Astrocyte (in vitro differentiated cells and primary cell): ENCODE results near the gene ST3GAL4. TPM values are rescaled to one million over a fixed set of nuclear protein-coding genes. Genes with fewer than 3 reads are reported as not detected.

ENCODE experiments used
- DNase-seq: peaks from one replicate; pipeline ENCODE4 v3.0.0-alpha.2; 2010; ENCODE audit warnings: low read depth
- FAIRE-seq: peaks from 2 replicates; lab custom pipeline; 2011; peaks lifted over from hg19 to GRCh38; lab: Jason Lieb, UNC
- H2AFZ ChIP-seq: 2 replicates; pipeline ENCODE4 v1.6.0; 2012; ENCODE audit warnings: low read depth, low read length, inconsistent platforms
- H3K27ac ChIP-seq: 2 replicates; pipeline ENCODE4 v1.5.1; 2011; ENCODE audit warnings: low read depth, low read length, inconsistent platforms
- H3K27me3 ChIP-seq: 2 replicates; pipeline ENCODE4 v1.6.0; 2011; ENCODE audit warnings: low read length, inconsistent platforms; ENCODE audit not compliant: insufficient read depth
- H3K36me3 ChIP-seq: 2 replicates; pipeline ENCODE4 v1.5.1; 2011; ENCODE audit warnings: low read length, inconsistent platforms; ENCODE audit not compliant: insufficient read depth
- H3K4me1 ChIP-seq: 2 replicates; pipeline ENCODE4 v1.5.1; 2011; ENCODE audit warnings: low read length, inconsistent platforms; ENCODE audit not compliant: insufficient read depth
- H3K4me2 ChIP-seq: 2 replicates; pipeline ENCODE4 v1.6.0; 2012; ENCODE audit warnings: low read length, inconsistent platforms
- H3K4me3 ChIP-seq: 2 replicates; pipeline ENCODE4 v1.5.1; 2011; ENCODE audit warnings: low read depth, mild to moderate bottlenecking, low read length, inconsistent platforms; ENCODE audit not compliant: insufficient read depth
- H3K79me2 ChIP-seq: 2 replicates; pipeline ENCODE4 v1.6.0; 2012; ENCODE audit warnings: mild to moderate bottlenecking, low read length, inconsistent platforms; ENCODE audit not compliant: insufficient read depth
- H3K9ac ChIP-seq: 2 replicates; pipeline ENCODE4 v1.6.0; 2012; ENCODE audit warnings: mild to moderate bottlenecking, low read length, inconsistent platforms
- H3K9me3 ChIP-seq: 2 replicates; pipeline ENCODE4 v1.5.1; 2012; ENCODE audit warnings: low read depth, mild to moderate bottlenecking, low read length, inconsistent platforms; ENCODE audit not compliant: insufficient read depth
- H4K20me1 ChIP-seq: 2 replicates; pipeline ENCODE4 v1.6.0; 2012; ENCODE audit warnings: low read length, inconsistent platforms; ENCODE audit not compliant: insufficient read depth
- H3K27ac Mint-ChIP-seq: one replicate; pipeline ENCODE4 v1.8.0; 2021; ENCODE audit warnings: mild to moderate bottlenecking, mixed read lengths; ENCODE audit not compliant: unreplicated experiment
- H3K27me3 Mint-ChIP-seq: one replicate; pipeline ENCODE4 v1.8.0; 2021; ENCODE audit warnings: low read depth, mixed read lengths; ENCODE audit not compliant: unreplicated experiment
- H3K36me3 Mint-ChIP-seq: one replicate; pipeline ENCODE4 v1.8.0; 2021; ENCODE audit warnings: low read depth, mixed read lengths; ENCODE audit not compliant: unreplicated experiment
- H3K4me1 Mint-ChIP-seq: one replicate; pipeline ENCODE4 v1.8.0; 2021; ENCODE audit warnings: low read depth, mixed read lengths; ENCODE audit not compliant: unreplicated experiment
- H3K4me3 Mint-ChIP-seq: one replicate; pipeline ENCODE4 v1.8.0; 2021; ENCODE audit warnings: mild to moderate bottlenecking, moderate library complexity, mixed read lengths; ENCODE audit not compliant: unreplicated experiment
- H3K9me3 Mint-ChIP-seq: one replicate; pipeline ENCODE4 v1.8.0; 2021; ENCODE audit warnings: mild to moderate bottlenecking, mixed read lengths; ENCODE audit not compliant: unreplicated experiment
- CTCF ChIP-seq: IDR thresholded peaks from 2 replicates; pipeline ENCODE4 v1.5.1; 2011; ENCODE audit warnings: low read depth, mild to moderate bottlenecking, inconsistent platforms, low read length, moderate library complexity; ENCODE audit not compliant: insufficient read depth
- EZH2 ChIP-seq: IDR thresholded peaks from 2 replicates; pipeline ENCODE4 v1.6.1; 2012; ENCODE audit warnings: mild to moderate bottlenecking, low read length, inconsistent platforms; ENCODE audit not compliant: insufficient read depth
- total RNA-seq: library from RNA; stranded (reverse); gene quantifications from 2 replicates; pipeline ENCODE4 v1.2.1, GENCODE V29; 2021

The ST3GAL4 gene
- total RNA-seq, 1 donor from 2014 or later = 12.2 TPM

DNA sequence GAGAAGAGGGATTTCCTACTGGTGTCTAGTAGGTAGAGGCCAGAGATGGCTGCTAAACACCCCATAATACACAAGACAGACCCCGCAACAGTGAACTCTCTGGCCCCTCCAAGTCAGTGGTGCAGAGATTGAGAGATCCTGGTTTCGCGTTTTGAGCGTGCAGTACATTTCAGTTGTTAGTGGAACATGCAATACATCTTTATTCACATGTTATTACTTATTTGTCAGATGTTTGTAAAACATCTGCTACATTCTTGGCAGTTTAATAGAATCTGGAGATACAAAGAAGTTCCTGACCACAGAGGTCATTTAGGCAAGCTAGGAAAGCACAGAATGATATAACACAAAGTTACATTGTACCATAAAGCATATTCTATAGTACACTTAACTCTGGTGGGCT lies 41.5 kb downstream of the ST3GAL4 start:
- FAIRE-seq (no peak), DNase-seq (no peak)
- Mint-ChIP-seq H3K27me3 (no peaks in the 10 kb centered on the region), H3K4me1 (no peaks in the 10 kb centered on the region), H3K4me3 (no peak overlapping the region), H3K9me3 (peaks cover 4% of the 10 kb centered on the region), H3K36me3 (peaks cover 16% of the 10 kb centered on the region), H3K27ac (no peak overlapping the region)
- Histone ChIP-seq H3K79me2 (no peaks in the 10 kb centered on the region), H3K27me3 (no peaks in the 10 kb centered on the region), H3K4me1 (peaks cover 3% of the 10 kb centered on the region), H3K36me3 (no peaks in the 10 kb centered on the region), H3K4me3 (no peak overlapping the region), H3K4me2 (no peak overlapping the region), H4K20me1 (peaks cover 26% of the 10 kb centered on the region), H3K9me3 (no peaks in the 10 kb centered on the region), H3K27ac (no peak overlapping the region), H2AFZ (no peak overlapping the region), H3K9ac (no peak overlapping the region)
- TF ChIP-seq CTCF (no peak), EZH2 (no peak)

GRCh38 chr11:126398296-126398695 lies 42.8 kb downstream of the ST3GAL4 start:
- H4K20me1 ChIP-seq = peaks cover 14% of the 10 kb centered on the region
- TF ChIP-seq CTCF = no peak
- TF ChIP-seq EZH2 = no peak
- H3K9ac ChIP-seq = no peak overlapping the region
- no peaks in the 10 kb centered on the region for H3K27me3 ChIP-seq
- H3K27me3 Mint-ChIP-seq = no peaks in the 10 kb centered on the region
- H3K79me2 ChIP-seq = no peaks in the 10 kb centered on the region
- no peaks in the 10 kb centered on the region for H3K4me1 Mint-ChIP-seq
- H3K4me3 ChIP-seq = no peak overlapping the region
- H3K9me3 Mint-ChIP-seq = peaks cover 4% of the 10 kb centered on the region
- H3K9me3 ChIP-seq = no peaks in the 10 kb centered on the region
- no peak overlapping the region for H3K4me3 Mint-ChIP-seq
- no peak for FAIRE-seq
- no peak overlapping the region for H3K27ac ChIP-seq
- no peak overlapping the region for H3K4me2 ChIP-seq
- H3K36me3 ChIP-seq = no peaks in the 10 kb centered on the region
- no peak for DNase-seq
- no peak overlapping the region for H2AFZ ChIP-seq
- peaks cover 13% of the 10 kb centered on the region for H3K36me3 Mint-ChIP-seq
- no peak overlapping the region for H3K27ac Mint-ChIP-seq
- no peaks in the 10 kb centered on the region for H3K4me1 ChIP-seq

GRCh38 chr11:126398721-126399120 lies 43.2 kb downstream of the ST3GAL4 start:
- Histone ChIP-seq H3K36me3 (no peaks in the 10 kb centered on the region), H3K9ac (no peak overlapping the region), H3K27me3 (no peaks in the 10 kb centered on the region), H3K27ac (no peak overlapping the region), H3K4me2 (no peak overlapping the region), H3K79me2 (no peaks in the 10 kb centered on the region), H3K4me1 (no peaks in the 10 kb centered on the region), H2AFZ (no peak overlapping the region), H4K20me1 (peaks cover 14% of the 10 kb centered on the region), H3K4me3 (no peak overlapping the region), H3K9me3 (no peaks in the 10 kb centered on the region)
- no peak overlapping the region for H3K4me3 Mint-ChIP-seq
- H3K27me3 Mint-ChIP-seq = no peaks in the 10 kb centered on the region
- peaks cover 4% of the 10 kb centered on the region for H3K9me3 Mint-ChIP-seq
- no peak for FAIRE-seq
- H3K27ac Mint-ChIP-seq = no peak overlapping the region
- peaks cover 13% of the 10 kb centered on the region for H3K36me3 Mint-ChIP-seq
- no peak for DNase-seq
- TF ChIP-seq CTCF = no peak
- TF ChIP-seq EZH2 = no peak
- H3K4me1 Mint-ChIP-seq = no peaks in the 10 kb centered on the region
